ENCODE data around the gene C3. TPM values are rescaled to one million over a fixed set of nuclear protein-coding genes. Genes with fewer than 3 reads are reported as not detected.
A peak's percentile ranks its signal among the peaks of the same experiment; 100 is the strongest.

Gene C3
- total RNA-seq, 1 donor = 93.5 TPM

DNA sequence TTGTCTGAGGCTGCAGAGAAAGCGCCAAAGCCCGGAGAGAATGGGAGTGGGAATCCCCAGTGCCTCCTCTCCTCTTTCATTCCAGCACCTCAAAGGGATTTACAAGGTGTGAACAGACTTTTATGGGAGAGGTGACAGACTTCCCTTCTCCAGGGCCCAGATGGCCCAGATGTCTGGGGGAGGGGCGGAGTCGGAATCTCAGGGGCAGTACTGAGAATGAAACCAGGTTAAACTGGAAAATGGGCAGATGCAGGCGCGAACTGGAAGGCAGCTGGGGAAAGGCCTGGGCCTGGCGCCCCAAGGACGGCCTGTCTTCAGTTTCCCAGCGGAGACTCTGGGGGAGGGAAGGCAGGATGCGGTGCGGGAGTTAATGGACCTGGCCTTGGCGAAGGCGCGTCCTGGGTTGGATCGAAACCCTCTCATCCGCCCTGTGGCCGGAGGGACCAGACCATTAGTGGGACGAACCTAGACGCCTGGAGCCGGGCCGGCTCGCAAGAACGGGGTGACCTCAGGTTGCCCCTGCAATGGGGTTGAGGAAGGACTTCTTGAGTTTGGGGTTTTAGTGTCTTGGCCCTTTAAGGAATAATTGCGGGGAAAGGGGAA, 18.4 kb upstream of the C3 start:
- TF ChIP-seq CTCF (IDR thresholded peaks at IDR 0.05; ENCODE audit: insufficient read depth, low read length) = no peak
- no peak for DNase-seq (ENCODE audit: low read depth)
- peak overlapping the region; percentile 53 for H3K4me3 ChIP-seq (ENCODE audit: low read depth, low read length)

- peak; percentile 68 for TF ChIP-seq CTCF (IDR thresholded peaks at IDR 0.05; ENCODE audit: insufficient read depth, low read length)
- DNase-seq (ENCODE audit: low read depth) = peak; percentile 81
- H3K4me3 ChIP-seq (ENCODE audit: low read depth, low read length) = peak overlapping the region; percentile 20
Observed at GRCh38 chr19:6737873-6738786, 17.7 kb upstream of the C3 start.

GRCh38 chr19:6737284-6737872, 16.9 kb upstream of the C3 start, which contains the start of gene GPR108:
Gene GPR108 (minus strand): TSS chr19:6737580. CDS start chr19:6737576, 4 bp downstream.
- no peak for TF ChIP-seq CTCF (IDR thresholded peaks at IDR 0.05; ENCODE audit: insufficient read depth, low read length)

GRCh38 chr19:6736917-6737283, 16.4 kb upstream of the C3 start:
- no peak for DNase-seq (ENCODE audit: low read depth)
- H3K4me3 ChIP-seq (ENCODE audit: low read depth, low read length) = peak overlapping the region; percentile 89
- TF ChIP-seq CTCF (IDR thresholded peaks at IDR 0.05; ENCODE audit: insufficient read depth, low read length) = no peak

More at GRCh38 chr19:6737284-6737872, 16.9 kb upstream of the C3 start, which contains the start of gene GPR108:
- DNase-seq (ENCODE audit: low read depth) = peak; percentile 100
- peak within 1 kb of the TSS; percentile 89 for H3K4me3 ChIP-seq (ENCODE audit: low read depth, low read length)

GRCh38 chr19:6736169-6736916, 15.9 kb upstream of the C3 start:
- TF ChIP-seq CTCF (IDR thresholded peaks at IDR 0.05; ENCODE audit: insufficient read depth, low read length) = peak; percentile 78
- peak overlapping the region; percentile 89 for H3K4me3 ChIP-seq (ENCODE audit: low read depth, low read length)
- peak; percentile 91 for DNase-seq (ENCODE audit: low read depth)

DNA sequence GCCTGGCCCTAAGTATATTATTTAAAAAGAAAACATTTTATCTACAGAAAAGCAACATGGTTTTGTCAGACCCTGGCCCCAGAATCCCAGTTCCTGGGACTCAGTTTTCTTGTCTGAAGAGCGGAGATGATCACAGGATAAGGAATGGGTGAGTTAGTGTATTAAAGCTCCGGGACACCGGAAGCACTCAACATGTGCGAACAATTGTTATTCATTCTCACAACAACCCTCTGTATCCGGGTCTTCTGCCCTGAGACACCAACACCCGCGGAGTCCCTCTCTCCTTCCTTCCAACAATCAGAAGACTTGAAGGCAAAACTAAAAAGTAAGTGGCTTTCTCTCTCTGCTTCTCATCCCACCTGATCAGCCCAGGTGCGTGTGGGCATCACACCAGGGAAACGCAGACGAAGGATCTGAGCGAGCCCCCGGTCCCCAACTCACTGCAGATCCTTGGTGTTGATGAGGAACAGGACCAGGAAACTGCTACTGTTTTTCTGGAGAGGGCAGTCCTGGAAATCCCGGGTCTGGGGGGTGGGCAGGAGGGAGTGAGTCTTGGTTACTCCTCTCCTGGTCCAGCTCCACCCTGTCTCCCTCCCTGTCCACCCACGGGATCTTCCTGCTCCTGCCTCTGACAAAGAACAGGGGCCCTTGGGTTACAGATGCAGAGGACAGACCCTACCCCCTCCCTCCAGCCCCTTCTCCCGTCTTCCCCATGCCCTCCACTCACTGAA, 14.9 kb upstream of the C3 start:
- peak overlapping the region; percentile 89 for H3K4me3 ChIP-seq (ENCODE audit: low read depth, low read length)
- TF ChIP-seq CTCF (IDR thresholded peaks at IDR 0.05; ENCODE audit: insufficient read depth, low read length) = no peak
- no peak for DNase-seq (ENCODE audit: low read depth)

Measured in fibroblast of the aortic adventitia (primary cell).